ENCODE measurements around the gene CITED1. TPM values are rescaled to one million over a fixed set of nuclear protein-coding genes. Genes with fewer than 3 reads are reported as not detected.

CITED1 gene
- total RNA-seq, 1 experiment from 2014 or later = 2.8 TPM

- TF ChIP-seq RAD21 (IDR thresholded peaks at IDR 0.05; ENCODE audit: low read depth) = no peak
- no peak for TF ChIP-seq JUND (IDR thresholded peaks at IDR 0.05)
- TF ChIP-seq ZBTB33 (IDR thresholded peaks at IDR 0.05; ENCODE audit: extremely low read depth, insufficient replicate concordance, low read length) = no peak
- TF ChIP-seq EGR1 (IDR thresholded peaks at IDR 0.05; ENCODE audit: low read depth) = no peak
- TF ChIP-seq ZFX (IDR thresholded peaks at IDR 0.05) = no peak
- TF ChIP-seq TCF7L2 (IDR thresholded peaks at IDR 0.05; ENCODE audit: borderline replicate concordance, extremely low read depth, insufficient read depth, insufficient read length) = no peak
- TF ChIP-seq ATF3 (IDR thresholded peaks at IDR 0.05) = no peak
- no peak for TF ChIP-seq SP1 (IDR thresholded peaks at IDR 0.05; ENCODE audit: low read depth)
- no peak for TF ChIP-seq EZH2phosphoT487 (IDR thresholded peaks at IDR 0.05; ENCODE audit: borderline replicate concordance)
- TF ChIP-seq CEBPB (IDR thresholded peaks at IDR 0.05; ENCODE audit: low read depth) = no peak
- BruUV-seq (replicated peaks) = no TSS peak
- CTCF ChIA-PET = no interaction called here
- no peak overlapping the region for H2AFZ ChIP-seq (ENCODE audit: low read depth, low read length, poor library complexity, severe bottlenecking)
- intact Hi-C loops (cut with micrococcal nuclease) = no loop called here
- no peak overlapping the region for H3K4me2 ChIP-seq (ENCODE audit: low read length)
- no peaks in the 10 kb centered on the region for H3K36me3 ChIP-seq (ENCODE audit: control insufficient read depth in 1 of 2, insufficient read depth in 2 of 2, low read length in 2 of 2)
- RAD21 ChIA-PET (ENCODE audit: low non-redundant PET in 1 of 2, low total read pairs in 2 of 2, uncharacterized antibody in 2 of 2, unreplicated experiment in 2 of 2) = no interaction called here
- H3K9ac ChIP-seq (ENCODE audit: low read length) = no peak overlapping the region
- no peaks in the 10 kb centered on the region for H3K9me3 ChIP-seq (ENCODE audit: control insufficient read depth in 1 of 2, insufficient read depth in 1 of 2, low read depth in 1 of 2, low read length in 2 of 2)
- no peak for ATAC-seq
- no peaks in the 10 kb centered on the region for H3K4me1 ChIP-seq (ENCODE audit: control insufficient read depth in 1 of 2, insufficient read depth in 2 of 2, low read length in 2 of 2)
- no peaks in the 10 kb centered on the region for H3K9me2 ChIP-seq (ENCODE audit: insufficient read depth)
- no peaks in the 10 kb centered on the region for H3K79me2 ChIP-seq (ENCODE audit: insufficient read depth, low read length)
- H4K20me1 ChIP-seq (ENCODE audit: insufficient read depth) = no peaks in the 10 kb centered on the region
- no peak overlapping the region for H3K4me3 ChIP-seq (replicated peaks in 1 of 2; ENCODE audit: low read depth in 1 of 2, low read length in 2 of 2)
- no peaks in the 10 kb centered on the region for H3K27me3 ChIP-seq (ENCODE audit: insufficient read depth, low read length)
- H3K27ac ChIP-seq (ENCODE audit: low read depth, low read length) = no peak overlapping the region
- POLR2A ChIA-PET = no interaction called here
- no peak for DNase-seq (ENCODE audit: low read depth, low spot score)
These were observed 24.4 kb upstream of the CITED1 start for GRCh38 chrX:72330131-72330530.
